Skin epidermis (tissue), 12 donors: ENCODE measurements around the gene CEP126.
A peak's percentile ranks its signal among the peaks of the same experiment; 100 is the strongest.

Source experiments
- H3K27ac ChIP-seq, 21 experiments: fragments of 200-600 bp; sonication (generic) in 11 of 21; one replicate each; pipeline ENCODE4 v1.5.0; 2020; ENCODE audit warnings: mild to moderate bottlenecking in 3 of 21, inconsistent platforms in 2 of 21, moderate library complexity in 2 of 21
- H3K4me3 ChIP-seq, 7 experiments: fragments of 200-600 bp; sonication (generic) in 2 of 7; one replicate each; pipeline ENCODE4 v1.5.0; 2020; ENCODE audit warnings: inconsistent platforms in 2 of 7, mild to moderate bottlenecking in 2 of 7, moderate library complexity in 1 of 7

Gene CEP126, protein sequence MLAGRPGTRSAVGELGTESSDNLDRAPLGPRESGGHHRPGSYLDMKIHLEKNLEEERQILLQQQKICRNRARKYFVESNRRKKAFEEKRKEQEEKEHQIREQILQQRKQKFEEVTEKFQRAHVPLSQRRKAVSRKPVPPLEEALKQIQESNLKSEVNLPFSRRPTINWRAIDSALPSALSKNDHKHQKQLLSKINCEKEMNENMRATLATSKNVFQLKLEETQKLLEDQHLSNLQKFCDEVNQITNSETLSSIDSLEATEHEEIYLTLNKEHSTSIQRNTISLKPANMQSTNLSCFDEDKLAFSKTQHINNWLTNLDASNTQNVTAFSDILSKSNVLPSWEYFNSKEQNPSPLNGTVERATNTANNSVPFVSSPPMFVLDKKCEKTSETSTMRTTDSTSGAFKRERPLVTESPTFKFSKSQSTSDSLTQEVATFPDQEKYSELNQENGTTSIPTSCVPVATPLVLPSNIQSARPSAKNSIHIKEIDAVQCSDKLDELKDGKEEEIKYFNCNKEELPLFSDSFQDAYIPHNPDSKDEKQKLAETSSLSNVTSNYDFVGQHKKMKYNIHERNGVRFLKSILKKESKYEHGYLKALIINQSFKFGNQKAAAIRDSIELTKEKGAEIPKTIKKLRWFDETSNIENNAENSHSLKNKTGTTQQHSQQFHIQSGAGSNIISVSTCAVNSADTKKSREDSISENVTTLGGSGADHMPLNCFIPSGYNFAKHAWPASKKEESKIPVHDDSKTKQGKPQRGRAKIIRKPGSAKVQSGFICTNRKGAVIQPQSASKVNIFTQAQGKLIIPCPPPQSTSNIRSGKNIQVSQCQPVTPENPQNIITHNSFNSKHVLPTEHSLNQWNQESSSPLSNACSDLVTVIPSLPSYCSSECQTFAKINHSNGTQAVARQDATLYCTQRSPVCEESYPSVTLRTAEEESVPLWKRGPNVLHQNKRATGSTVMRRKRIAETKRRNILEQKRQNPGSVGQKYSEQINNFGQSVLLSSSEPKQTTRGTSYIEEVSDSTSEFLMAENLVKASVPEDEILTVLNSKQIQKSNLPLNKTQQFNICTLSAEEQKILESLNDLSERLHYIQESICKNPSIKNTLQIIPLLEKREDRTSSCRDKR

DNA sequence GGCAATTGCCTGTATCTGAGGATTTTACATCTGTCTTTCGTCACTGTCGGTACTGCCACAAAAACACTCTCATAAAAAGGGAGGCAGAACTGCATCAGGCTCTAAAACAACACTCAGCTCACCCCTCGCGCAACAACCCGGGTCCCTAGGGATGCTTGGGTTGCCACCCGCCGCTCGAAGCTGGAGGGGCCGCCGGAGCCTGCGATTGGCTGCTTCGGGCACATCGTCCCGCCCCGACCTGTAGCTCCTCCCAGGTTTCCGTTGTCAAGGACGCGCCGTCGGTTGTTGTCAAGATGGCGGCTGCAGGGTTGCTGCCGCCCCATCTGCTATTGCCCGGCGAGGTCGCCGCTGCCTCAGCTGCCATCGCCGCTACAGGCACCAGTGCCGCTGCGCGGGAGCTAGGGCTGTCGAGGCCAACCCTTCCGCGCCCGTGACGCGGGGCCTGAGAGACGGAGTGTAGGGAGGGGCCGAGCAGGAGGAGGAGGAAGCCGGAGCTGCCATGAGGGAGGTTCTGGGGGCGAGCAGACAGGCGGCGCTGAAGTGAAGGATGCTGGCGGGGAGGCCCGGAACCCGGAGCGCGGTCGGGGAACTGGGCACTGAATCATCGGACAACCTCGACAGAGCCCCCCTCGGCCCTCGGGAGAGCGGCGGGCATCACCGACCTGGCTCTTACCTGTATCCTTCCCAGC lies at the start of gene CEP126:
Gene CEP126 (plus strand): TSS at position 273 of the 689 bp plus-strand sequence. CDS start 275 bp downstream, at position 548.
- Histone ChIP-seq H3K4me3 (peak within 1 kb of the TSS; percentile 45 to 84 (median 64)), H3K27ac (peak within 1 kb of the TSS; percentile 28 to 87 (median 77))

GRCh38 chr11:101866619-101867491 lies 48.0 kb upstream of the CEP126 start:
- Histone ChIP-seq H3K4me3 (no peak overlapping the region), H3K27ac (no peak overlapping the region)

DNA sequence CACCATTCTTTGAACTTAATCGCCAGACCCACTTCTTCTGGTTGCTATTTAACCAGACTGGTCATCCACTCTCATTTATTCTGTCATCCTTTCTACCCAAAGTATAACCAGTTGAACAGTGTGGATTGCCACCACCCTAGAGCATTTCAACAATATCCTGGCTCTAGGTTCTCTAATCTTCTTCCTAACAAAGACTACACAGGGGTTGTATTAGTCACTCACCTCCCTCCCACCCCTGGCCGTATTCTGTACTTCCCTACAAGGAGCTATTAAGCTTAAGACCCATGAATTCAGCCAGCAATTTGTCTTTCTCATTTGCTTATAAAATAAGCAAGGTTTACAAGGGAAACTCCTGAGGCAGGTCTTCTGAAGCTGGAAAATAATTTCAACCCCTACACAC lies 46.9 kb upstream of the CEP126 start:
- Histone ChIP-seq H3K27ac (no peak overlapping the region), H3K4me3 (no peak overlapping the region)

GRCh38 chr11:101870510-101870909 lies 44.3 kb upstream of the CEP126 start:
- no peak overlapping the region for H3K27ac ChIP-seq
- no peak overlapping the region for H3K4me3 ChIP-seq

DNA sequence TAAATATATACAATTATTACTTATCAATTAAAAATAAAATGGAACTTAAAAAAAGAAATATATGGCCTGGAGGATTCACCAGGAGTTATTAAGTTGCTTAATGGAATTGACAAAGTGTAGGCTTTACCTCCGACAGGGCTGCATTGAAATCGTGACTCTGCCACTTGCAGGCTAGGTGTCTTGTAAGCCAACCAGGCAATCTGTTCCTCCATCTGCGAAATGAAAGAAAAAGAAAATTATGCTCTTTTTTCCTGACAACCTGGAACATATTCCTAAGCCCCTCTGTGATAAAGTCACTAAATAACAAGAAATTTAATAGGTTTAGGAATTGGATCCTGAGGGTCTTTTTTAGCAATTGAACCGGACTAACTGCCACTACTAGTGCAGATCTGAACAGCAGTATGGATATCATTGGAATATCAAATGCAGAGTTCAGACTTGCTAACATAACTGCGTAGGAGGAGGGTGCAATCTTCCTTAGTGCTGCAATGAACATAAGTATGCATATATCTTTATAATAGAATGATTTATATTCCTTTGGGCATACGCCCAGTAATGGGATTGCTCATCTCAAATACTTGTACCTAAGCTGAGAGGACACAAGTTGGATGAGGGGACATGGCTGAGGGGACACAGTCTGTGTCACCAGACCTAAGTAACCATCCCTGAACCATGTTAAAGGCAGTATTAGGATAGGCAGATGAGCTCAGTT lies 42.5 kb upstream of the CEP126 start:
- H3K4me3 ChIP-seq: peak overlapping the region in 1 of 7 experiments; percentile 6
- H3K27ac ChIP-seq: no peak overlapping the region

DNA sequence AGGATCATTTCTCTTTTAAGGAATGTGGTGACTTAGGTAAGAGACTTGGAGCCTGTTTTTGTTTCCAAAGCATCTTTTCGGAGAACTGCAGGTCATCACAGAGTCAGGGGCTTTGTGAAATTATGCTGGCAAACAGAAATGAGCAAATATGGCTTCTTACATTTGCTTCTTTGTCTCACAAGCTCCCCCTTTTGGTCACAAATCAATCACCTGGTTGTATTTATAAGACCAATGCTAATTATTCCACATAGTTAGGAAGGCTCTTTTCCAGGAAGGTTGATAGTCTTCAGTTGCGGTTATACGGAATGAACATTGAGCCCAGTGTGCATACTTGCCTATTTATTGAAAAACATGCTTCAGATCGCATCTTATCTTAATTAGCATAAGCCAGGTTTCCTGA lies 34.6 kb upstream of the CEP126 start:
- Histone ChIP-seq H3K4me3 (no peak overlapping the region), H3K27ac (no peak overlapping the region)

GRCh38 chr11:101881586-101881985 lies 33.2 kb upstream of the CEP126 start:
- Histone ChIP-seq H3K4me3 (no peak overlapping the region), H3K27ac (no peak overlapping the region)

- Histone ChIP-seq H3K4me3 (no peak overlapping the region), H3K27ac (peak overlapping the region in 5 of 21 experiments; percentile 13 to 72 (median 55))
Measured at GRCh38 chr11:101885631-101886030, 29.2 kb upstream of the CEP126 start.

DNA sequence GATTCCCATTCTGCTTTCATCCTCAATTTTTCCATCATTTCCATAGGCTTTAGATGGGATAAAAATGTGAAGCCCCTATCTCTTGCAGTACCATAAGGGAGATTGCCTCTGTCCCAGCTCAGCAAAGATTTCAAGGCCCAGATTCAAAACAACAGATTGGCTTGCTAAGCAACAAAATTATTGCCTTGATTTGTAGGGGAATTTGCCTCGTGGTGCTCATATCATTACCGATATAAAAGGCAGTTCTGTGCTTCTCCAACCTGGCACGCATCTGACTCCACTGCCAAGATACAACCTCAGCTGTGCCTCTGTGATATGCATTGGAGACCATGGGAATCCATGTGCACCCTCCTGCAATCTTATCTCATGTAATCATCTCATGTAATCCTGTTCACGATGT lies 25.0 kb upstream of the CEP126 start:
- Histone ChIP-seq H3K4me3 (no peak overlapping the region), H3K27ac (no peak overlapping the region)

GRCh38 chr11:101894505-101894904 lies 20.3 kb upstream of the CEP126 start:
- H3K4me3 ChIP-seq: no peak overlapping the region
- H3K27ac ChIP-seq: no peak overlapping the region

- no peak overlapping the region for H3K4me3 ChIP-seq
- no peak overlapping the region for H3K27ac ChIP-seq
Measured at GRCh38 chr11:101907815-101908214, 7.0 kb upstream of the CEP126 start.

GRCh38 chr11:101909087-101909486 lies 5.7 kb upstream of the CEP126 start:
- Histone ChIP-seq H3K27ac (no peak overlapping the region), H3K4me3 (no peak overlapping the region)

DNA sequence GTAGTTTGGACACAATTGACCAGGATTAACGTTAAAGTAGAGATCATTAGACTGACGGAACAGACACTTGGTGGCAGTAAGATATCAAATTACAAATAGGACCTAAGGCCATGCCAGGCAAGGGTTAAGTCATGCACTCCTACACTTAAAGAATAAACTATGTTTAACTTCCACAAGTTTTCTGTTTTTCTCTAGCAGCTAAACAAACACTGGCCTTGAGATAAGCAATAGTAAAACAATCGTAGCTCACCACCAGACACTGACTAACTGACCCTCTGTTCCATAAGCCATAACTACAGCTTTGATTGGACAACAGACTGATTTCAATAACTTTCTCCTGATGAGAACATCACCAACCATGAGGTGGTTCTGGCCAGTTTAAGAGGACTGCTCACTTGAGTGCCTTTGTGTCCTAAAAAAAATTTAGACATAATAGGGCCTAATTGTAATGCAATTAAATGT lies 2.0 kb upstream of the CEP126 start:
- Histone ChIP-seq H3K4me3 (no peak overlapping the region), H3K27ac (no peak overlapping the region)

- H3K4me3 ChIP-seq: no peak overlapping the region
- peak overlapping the region in 5 of 21 experiments; percentile 22 to 78 (median 53) for H3K27ac ChIP-seq
Measured at GRCh38 chr11:101913656-101914055, 1.2 kb upstream of the CEP126 start.

- peak overlapping the region in 19 of 21 experiments; percentile 17 to 87 (median 78) for H3K27ac ChIP-seq
- H3K4me3 ChIP-seq: peak overlapping the region; percentile 45 to 84 (median 64)
Measured at GRCh38 chr11:101914341-101914737, 471 bp upstream of the CEP126 start.

DNA sequence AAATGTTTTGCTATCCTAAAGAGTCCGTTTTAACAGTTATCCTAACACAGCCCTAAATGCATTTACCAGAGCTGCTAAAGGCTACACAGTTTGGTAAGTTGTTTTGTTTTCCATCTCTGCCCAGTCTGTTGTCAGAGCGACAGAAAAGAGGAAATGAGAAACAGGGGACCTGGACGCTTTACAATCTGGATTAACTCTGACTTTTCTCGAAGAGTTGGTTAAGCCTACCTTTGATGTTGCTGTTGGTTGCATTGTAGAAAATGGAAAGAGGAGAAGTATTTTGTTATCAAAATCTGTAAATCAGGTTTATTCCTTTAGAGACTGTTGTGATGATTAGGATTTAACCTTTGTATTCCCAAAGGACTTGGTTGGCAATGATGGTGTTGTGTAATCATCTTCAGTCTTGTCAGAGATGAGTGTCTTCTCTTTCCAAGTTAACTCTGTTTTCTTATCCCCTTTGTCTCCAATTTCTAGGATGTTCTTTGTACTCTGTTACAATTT lies 1.0 kb downstream of the CEP126 start:
- peak overlapping the region in 20 of 21 experiments; percentile 20 to 87 (median 78) for H3K27ac ChIP-seq

DNA sequence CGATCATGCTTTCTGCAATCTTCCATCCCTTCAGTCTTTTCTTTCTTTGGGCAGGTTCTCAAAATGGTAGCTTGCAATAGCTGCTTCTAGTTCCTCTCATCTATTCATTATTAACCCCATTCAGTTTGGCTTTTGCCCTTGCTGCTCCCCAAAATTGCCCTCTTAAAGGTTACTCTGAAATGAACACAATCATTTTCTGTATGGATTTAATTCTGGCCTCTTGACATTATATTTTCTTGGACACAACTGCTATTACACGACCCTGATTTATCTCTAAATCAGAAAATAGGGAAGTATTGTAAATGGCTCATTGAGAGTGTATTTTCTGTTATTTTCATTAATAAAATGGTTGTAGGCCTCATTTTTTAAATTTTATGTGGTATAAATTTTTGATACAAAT lies 1.6 kb downstream of the CEP126 start, which contains the start of gene ANGPTL5:
Gene ANGPTL5 (minus strand): TSS at position 101 of the 400 bp plus-strand sequence. CDS start 8,613 bp downstream, outside the sequence.
- Histone ChIP-seq H3K4me3 (peak within 1 kb of the TSS; percentile 45 to 84 (median 64)), H3K27ac (peak within 1 kb of the TSS; percentile 20 to 87 (median 77))

More for the DNA sequence above, 1.0 kb downstream of the CEP126 start:
- peak overlapping the region in 6 of 7 experiments; percentile 45 to 84 (median 66) for H3K4me3 ChIP-seq
